ENCODE data around the gene BIK.
"Not testable (repeated sequence)": the region's sequence is repeated elsewhere in the genome, so short reads cannot be mapped to it uniquely, and the experiment has no call there.

The BIK gene

GRCh38 chr22:43104950-43105349 is 5.6 kb upstream of the BIK start:
- not testable (repeated sequence) for ATAC-seq, DNase-seq

- no peak for DNase-seq
- ATAC-seq, result no peak
Observed at GRCh38 chr22:43106302-43106701, 4.2 kb upstream of the BIK start.

- no peak for DNase-seq
- ATAC-seq, result no peak
Observed at GRCh38 chr22:43109511-43109910, 1.0 kb upstream of the BIK start.

- peak; percentile 24 for DNase-seq
- no peak for ATAC-seq
Observed at GRCh38 chr22:43109921-43110443, 568 bp upstream of the BIK start.

GRCh38 chr22:43110927-43111623 is 525 bp downstream of the BIK start:
- DNase-seq (peak; percentile 22), ATAC-seq (peak; percentile 41)

- no peak for DNase-seq
Observed at GRCh38 chr22:43113526-43114251, 3.1 kb downstream of the BIK start.

GRCh38 chr22:43114958-43115357 is 4.4 kb downstream of the BIK start:
- ATAC-seq, result no peak

More at GRCh38 chr22:43113526-43114251, 3.1 kb downstream of the BIK start:
- ATAC-seq, result no peak

GRCh38 chr22:43116932-43117331 is 6.4 kb downstream of the BIK start:
- DNase-seq, result no peak
- ATAC-seq, result no peak

More at GRCh38 chr22:43114958-43115357, 4.4 kb downstream of the BIK start:
- DNase-seq, result no peak

- DNase-seq, result no peak
- no peak for ATAC-seq
Observed at GRCh38 chr22:43118024-43118849, 7.7 kb downstream of the BIK start.

- DNase-seq (no peak), ATAC-seq (no peak)
Observed at GRCh38 chr22:43118953-43119458, 8.5 kb downstream of the BIK start.

- ATAC-seq (peak; percentile 34), DNase-seq (no peak)
Observed at GRCh38 chr22:43126501-43127165, 16.1 kb downstream of the BIK start.

GRCh38 chr22:43127166-43127908 is 16.8 kb downstream of the BIK start:
- DNase-seq (no peak), ATAC-seq (no peak)

- ATAC-seq (no peak), DNase-seq (no peak)
Observed at GRCh38 chr22:43128116-43128515, 17.6 kb downstream of the BIK start.

- ATAC-seq, result no peak
- DNase-seq, result no peak
Observed at GRCh38 chr22:43128928-43129424, 18.4 kb downstream of the BIK start.

- no peak for ATAC-seq
- DNase-seq, result no peak
Observed at GRCh38 chr22:43129426-43130425, 19.2 kb downstream of the BIK start.

- no peak for DNase-seq
Observed at GRCh38 chr22:43131773-43132501, 21.4 kb downstream of the BIK start.

GRCh38 chr22:43133401-43133800 is 22.9 kb downstream of the BIK start:
- ATAC-seq (no peak), DNase-seq (no peak)

More at GRCh38 chr22:43131773-43132501, 21.4 kb downstream of the BIK start:
- ATAC-seq, result no peak

GRCh38 chr22:43134553-43134952 is 24.0 kb downstream of the BIK start:
- ATAC-seq, result no peak
- DNase-seq, result no peak

- no peak for DNase-seq
Observed at GRCh38 chr22:43135565-43135964, 25.0 kb downstream of the BIK start.

More at GRCh38 chr22:43135565-43135964, 25.0 kb downstream of the BIK start:
- ATAC-seq, result no peak
